HepG2 (cell line): ENCODE data around the gene TFDP1. TPM values are rescaled to one million over a fixed set of nuclear protein-coding genes. Genes with fewer than 3 reads are reported as not detected.

Experiments used
- CENPT ChIP-seq: sonication (generic); formaldehyde crosslinking; IDR thresholded peaks from 2 replicates; pipeline ENCODE4 v1.8.0; 2022; ENCODE audit warnings: low read depth, mild to moderate bottlenecking, moderate library complexity, missing genetic modification reagents
- ESRRA ChIP-seq: sonication (generic); formaldehyde crosslinking; IDR thresholded peaks from 2 replicates; pipeline ENCODE4 v1.5.1; 2020; ENCODE audit warnings: mild to moderate bottlenecking, low read depth, missing genetic modification reagents
- HHEX ChIP-seq: IDR thresholded peaks from 2 replicates; pipeline ENCODE4 v1.6.1; 2016; ENCODE audit warnings: control low read depth
- HNF4A ChIP-seq: sonication (generic); formaldehyde crosslinking; IDR thresholded peaks from 2 replicates; pipeline ENCODE4 v1.4.0; 2020; ENCODE audit warnings: missing genetic modification reagents
- HOXA7 ChIP-seq: sonication (generic); formaldehyde crosslinking; IDR thresholded peaks from 2 replicates; pipeline ENCODE4 v1.8.1; 2022; ENCODE audit warnings: mild to moderate bottlenecking, missing genetic modification reagents, moderate library complexity
- ISX ChIP-seq: sonication (generic); formaldehyde crosslinking; conservative IDR thresholded peaks from 2 replicates; pipeline ENCODE4 v1.5.0; 2020; ENCODE audit warnings: missing genetic modification reagents
- MBNL3 ChIP-seq: fragments of 250-450 bp; sonication (Bioruptor Pico); conservative IDR thresholded peaks from 2 replicates; pipeline ENCODE4 v1.8.0; 2022; ENCODE audit warnings: mild to moderate bottlenecking, inconsistent platforms
- NFYC ChIP-seq: IDR thresholded peaks from 2 replicates; pipeline ENCODE4 v1.6.1; 2016; ENCODE audit warnings: missing genetic modification reagents, missing compliant biosample characterization
- NPAS2 ChIP-seq: sonication (generic); formaldehyde crosslinking; IDR thresholded peaks from 2 replicates; pipeline ENCODE4 v1.8.0; 2022; ENCODE audit warnings: mild to moderate bottlenecking, missing genetic modification reagents, borderline replicate concordance
- RBFOX2 ChIP-seq: fragments of 200-400 bp; formaldehyde crosslinking; IDR thresholded peaks from 2 replicates; pipeline ENCODE4 v1.6.1; 2017; ENCODE audit warnings: low read depth, mild to moderate bottlenecking, low read length
- SALL1 ChIP-seq: sonication (generic); formaldehyde crosslinking; IDR thresholded peaks from 2 replicates; pipeline ENCODE4 v1.8.0; 2022; ENCODE audit warnings: mild to moderate bottlenecking, missing genetic modification reagents
- SMARCC2 ChIP-seq: fragments of 450-650 bp; IDR thresholded peaks from 2 replicates; pipeline ENCODE4 v1.6.1; 2017; ENCODE audit warnings: antibody characterized with exemption, mild to moderate bottlenecking
- SMYD3 ChIP-seq: sonication (generic); formaldehyde crosslinking; IDR thresholded peaks from 2 replicates; pipeline ENCODE4 v1.8.1; 2023; ENCODE audit warnings: mild to moderate bottlenecking, missing genetic modification reagents
- TGIF2 ChIP-seq: IDR thresholded peaks from 2 replicates; pipeline ENCODE4 v1.6.1; 2016; ENCODE audit warnings: control low read depth, missing compliant biosample characterization
- TMF1 ChIP-seq: sonication (generic); formaldehyde crosslinking; IDR thresholded peaks from 2 replicates; pipeline ENCODE4 v1.8.1; 2022; ENCODE audit warnings: low read depth, missing genetic modification reagents
- ZNF451 ChIP-seq: sonication (generic); formaldehyde crosslinking; IDR thresholded peaks from 2 replicates; pipeline ENCODE4 v1.5.0; 2020; ENCODE audit warnings: mild to moderate bottlenecking, missing genetic modification reagents
- ZNF746 ChIP-seq: sonication (generic); formaldehyde crosslinking; IDR thresholded peaks from 2 replicates; pipeline ENCODE4 v1.8.0; 2022; ENCODE audit warnings: mild to moderate bottlenecking, missing genetic modification reagents
- ZSCAN20 ChIP-seq: sonication (generic); formaldehyde crosslinking; IDR thresholded peaks from 2 replicates; pipeline ENCODE4 v1.4.0; 2020; ENCODE audit warnings: missing genetic modification reagents, mild to moderate bottlenecking, borderline replicate concordance
- polyA plus RNA-seq, 8 experiments: library from polyadenylated mRNA; depleted of rRNA in 3 of 8; stranded (reverse) in 7 of 8; unstranded in 1 of 8; fragments of >200 nt; fragmentation: Illumina TruSeq in 4 of 8; extraction: Trizol in 4 of 8; gene quantifications; 2 replicates each; pipeline versions ENCODE4 v1.2.1 to v1.2.3, GENCODE V29; 2011 to 2016; ENCODE audit warnings: low read depth in 4 of 8, missing spikeins in 1 of 8, mixed read lengths in 1 of 8; ENCODE audit not compliant: insufficient read depth in 1 of 8
- total RNA-seq, 5 experiments: library from RNA; depleted of rRNA; stranded (reverse); fragments of >200 nt; fragmentation: Illumina TruSeq; extraction: Trizol; gene quantifications; 2 replicates each; pipeline ENCODE4 v1.2.3, GENCODE V29; 2016; ENCODE audit warnings: low read depth in 1 of 5
- TF ChIP-seq, protein P1 (sequence below): IDR thresholded peaks from 2 replicates; pipeline ENCODE4 v1.4.0; 2020; ENCODE audit warnings: mild to moderate bottlenecking, missing genetic modification reagents
- TF ChIP-seq, protein P2 (sequence below): sonication (generic); formaldehyde crosslinking; IDR thresholded peaks from 2 replicates; pipeline ENCODE4 v1.4.0; 2020; ENCODE audit warnings: mild to moderate bottlenecking, missing genetic modification reagents
- TF ChIP-seq, protein P3 (sequence below): sonication (generic); formaldehyde crosslinking; IDR thresholded peaks from 2 replicates; pipeline ENCODE4 v1.4.0; 2020; ENCODE audit warnings: low read depth, mild to moderate bottlenecking, missing genetic modification reagents
- TF ChIP-seq, protein P4 (sequence below): sonication (generic); formaldehyde crosslinking; IDR thresholded peaks from 2 replicates; pipeline ENCODE4 v1.4.0; 2020; ENCODE audit warnings: missing genetic modification reagents; ENCODE audit errors: not compliant biosample characterization

Gene TFDP1
- total and polyA plus RNA-seq, 2 of the 13 experiments (the other 11 are each of a cell fraction or from before 2014, with no cell fraction given): 38.0 to 84.2 TPM

DNA sequence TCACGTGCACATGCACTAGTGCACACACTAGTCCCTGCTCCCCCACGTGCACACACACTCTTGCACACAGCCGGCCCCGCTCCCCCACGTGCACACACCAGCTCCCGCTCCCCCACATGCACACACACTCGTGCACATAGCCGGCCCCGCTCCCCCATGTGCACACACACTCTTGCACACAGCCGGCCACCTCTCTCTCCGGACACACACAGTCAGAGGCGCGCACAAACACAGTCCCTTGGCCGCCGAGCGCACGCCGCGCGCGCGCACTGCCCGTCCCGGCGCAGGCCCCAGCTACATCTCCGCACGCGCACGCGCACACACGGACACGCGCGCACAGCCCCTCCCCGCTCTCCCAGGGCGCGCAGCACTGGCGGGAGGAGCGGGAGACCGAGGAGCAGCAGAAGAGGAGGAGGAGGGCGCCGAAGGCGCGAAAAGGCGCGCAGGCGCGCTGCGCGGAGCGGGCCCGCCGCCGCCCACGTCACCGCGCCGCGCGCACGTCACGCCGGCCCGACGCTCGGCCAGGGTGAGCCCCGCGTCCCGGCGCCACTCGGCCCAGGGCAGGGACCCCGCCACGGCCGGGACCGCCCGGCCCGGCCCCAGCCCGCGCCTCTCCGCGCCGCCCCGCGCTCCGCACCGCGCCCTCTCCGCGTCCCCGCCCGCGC lies at the start of gene TFDP1 (continued):
- TF ChIP-seq TGIF2 (CRISPR knock-in tag): no peak
- peak; percentile 48 for TF ChIP-seq SALL1 (CRISPR knock-in tag)
- no peak for TF ChIP-seq MBNL3
- no peak for TF ChIP-seq HHEX
- peak; percentile 76; the same call in 1 of the 2 replicates for TF ChIP-seq TMF1
- TF ChIP-seq, protein P1, sequence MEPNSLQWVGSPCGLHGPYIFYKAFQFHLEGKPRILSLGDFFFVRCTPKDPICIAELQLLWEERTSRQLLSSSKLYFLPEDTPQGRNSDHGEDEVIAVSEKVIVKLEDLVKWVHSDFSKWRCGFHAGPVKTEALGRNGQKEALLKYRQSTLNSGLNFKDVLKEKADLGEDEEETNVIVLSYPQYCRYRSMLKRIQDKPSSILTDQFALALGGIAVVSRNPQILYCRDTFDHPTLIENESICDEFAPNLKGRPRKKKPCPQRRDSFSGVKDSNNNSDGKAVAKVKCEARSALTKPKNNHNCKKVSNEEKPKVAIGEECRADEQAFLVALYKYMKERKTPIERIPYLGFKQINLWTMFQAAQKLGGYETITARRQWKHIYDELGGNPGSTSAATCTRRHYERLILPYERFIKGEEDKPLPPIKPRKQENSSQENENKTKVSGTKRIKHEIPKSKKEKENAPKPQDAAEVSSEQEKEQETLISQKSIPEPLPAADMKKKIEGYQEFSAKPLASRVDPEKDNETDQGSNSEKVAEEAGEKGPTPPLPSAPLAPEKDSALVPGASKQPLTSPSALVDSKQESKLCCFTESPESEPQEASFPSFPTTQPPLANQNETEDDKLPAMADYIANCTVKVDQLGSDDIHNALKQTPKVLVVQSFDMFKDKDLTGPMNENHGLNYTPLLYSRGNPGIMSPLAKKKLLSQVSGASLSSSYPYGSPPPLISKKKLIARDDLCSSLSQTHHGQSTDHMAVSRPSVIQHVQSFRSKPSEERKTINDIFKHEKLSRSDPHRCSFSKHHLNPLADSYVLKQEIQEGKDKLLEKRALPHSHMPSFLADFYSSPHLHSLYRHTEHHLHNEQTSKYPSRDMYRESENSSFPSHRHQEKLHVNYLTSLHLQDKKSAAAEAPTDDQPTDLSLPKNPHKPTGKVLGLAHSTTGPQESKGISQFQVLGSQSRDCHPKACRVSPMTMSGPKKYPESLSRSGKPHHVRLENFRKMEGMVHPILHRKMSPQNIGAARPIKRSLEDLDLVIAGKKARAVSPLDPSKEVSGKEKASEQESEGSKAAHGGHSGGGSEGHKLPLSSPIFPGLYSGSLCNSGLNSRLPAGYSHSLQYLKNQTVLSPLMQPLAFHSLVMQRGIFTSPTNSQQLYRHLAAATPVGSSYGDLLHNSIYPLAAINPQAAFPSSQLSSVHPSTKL (CRISPR knock-in tag): no peak
- TF ChIP-seq RBFOX2: peak; percentile 75; the same call in 1 of the 2 replicates
- TF ChIP-seq HNF4A (CRISPR knock-in tag): no peak
- TF ChIP-seq ZNF746 (CRISPR knock-in tag): no peak
- TF ChIP-seq SMYD3 (CRISPR knock-in tag): no peak
- TF ChIP-seq ZNF451: peak; percentile 34; the same call in 1 of the 2 replicates
- peak; percentile 77; the same call in 1 of the 2 replicates for TF ChIP-seq CENPT (CRISPR knock-in tag)
- no peak for TF ChIP-seq NFYC (CRISPR knock-in tag)
- TF ChIP-seq ZSCAN20 (CRISPR knock-in tag): no peak
- no peak for TF ChIP-seq NPAS2 (CRISPR knock-in tag)
- TF ChIP-seq HOXA7 (CRISPR knock-in tag): no peak
- TF ChIP-seq, protein P2, sequence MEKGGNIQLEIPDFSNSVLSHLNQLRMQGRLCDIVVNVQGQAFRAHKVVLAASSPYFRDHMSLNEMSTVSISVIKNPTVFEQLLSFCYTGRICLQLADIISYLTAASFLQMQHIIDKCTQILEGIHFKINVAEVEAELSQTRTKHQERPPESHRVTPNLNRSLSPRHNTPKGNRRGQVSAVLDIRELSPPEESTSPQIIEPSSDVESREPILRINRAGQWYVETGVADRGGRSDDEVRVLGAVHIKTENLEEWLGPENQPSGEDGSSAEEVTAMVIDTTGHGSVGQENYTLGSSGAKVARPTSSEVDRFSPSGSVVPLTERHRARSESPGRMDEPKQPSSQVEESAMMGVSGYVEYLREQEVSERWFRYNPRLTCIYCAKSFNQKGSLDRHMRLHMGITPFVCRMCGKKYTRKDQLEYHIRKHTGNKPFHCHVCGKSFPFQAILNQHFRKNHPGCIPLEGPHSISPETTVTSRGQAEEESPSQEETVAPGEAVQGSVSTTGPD (CRISPR knock-in tag): no peak
- no peak for TF ChIP-seq ISX (CRISPR knock-in tag)
- TF ChIP-seq, protein P3, sequence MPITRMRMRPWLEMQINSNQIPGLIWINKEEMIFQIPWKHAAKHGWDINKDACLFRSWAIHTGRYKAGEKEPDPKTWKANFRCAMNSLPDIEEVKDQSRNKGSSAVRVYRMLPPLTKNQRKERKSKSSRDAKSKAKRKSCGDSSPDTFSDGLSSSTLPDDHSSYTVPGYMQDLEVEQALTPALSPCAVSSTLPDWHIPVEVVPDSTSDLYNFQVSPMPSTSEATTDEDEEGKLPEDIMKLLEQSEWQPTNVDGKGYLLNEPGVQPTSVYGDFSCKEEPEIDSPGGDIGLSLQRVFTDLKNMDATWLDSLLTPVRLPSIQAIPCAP (CRISPR knock-in tag): no peak
- TF ChIP-seq, protein P4, sequence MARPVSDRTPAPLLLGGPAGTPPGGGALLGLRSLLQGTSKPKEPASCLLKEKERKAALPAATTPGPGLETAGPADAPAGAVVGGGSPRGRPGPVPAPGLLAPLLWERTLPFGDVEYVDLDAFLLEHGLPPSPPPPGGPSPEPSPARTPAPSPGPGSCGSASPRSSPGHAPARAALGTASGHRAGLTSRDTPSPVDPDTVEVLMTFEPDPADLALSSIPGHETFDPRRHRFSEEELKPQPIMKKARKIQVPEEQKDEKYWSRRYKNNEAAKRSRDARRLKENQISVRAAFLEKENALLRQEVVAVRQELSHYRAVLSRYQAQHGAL (CRISPR knock-in tag): no peak
- no peak for TF ChIP-seq SMARCC2
- TF ChIP-seq ESRRA (CRISPR knock-in tag): no peak
